Inflammatory macrophage (primary cell): ENCODE data around the gene SORCS2.
"Not testable (repeated sequence)": the region's sequence is repeated elsewhere in the genome, so short reads cannot be mapped to it uniquely, and the experiment has no call there.

ENCODE experiments used
- DNase-seq, 2 donors: peaks; one replicate each; pipeline ENCODE4 v3.0.0-alpha.2; 2020 to 2022

The SORCS2 gene

GRCh38 chr4:7432531-7433375 lies 240.4 kb downstream of the SORCS2 start:
- DNase-seq = no peak

GRCh38 chr4:7433376-7434140 lies 241.2 kb downstream of the SORCS2 start:
- DNase-seq = no peak

- no peak for DNase-seq
These were observed 241.9 kb downstream of the SORCS2 start for GRCh38 chr4:7434141-7434765.

- no peak for DNase-seq
These were observed 242.4 kb downstream of the SORCS2 start, which contains the start of gene PSAPL1 for GRCh38 chr4:7434766-7435150. PSAPL1 (minus strand) TSS chr4:7434930; CDS start chr4:7434879, 51 bp downstream.

- DNase-seq = peak; percentile 5 to 50
These were observed 243.2 kb downstream of the SORCS2 start for GRCh38 chr4:7435471-7436061.

- DNase-seq = no peak
These were observed 243.9 kb downstream of the SORCS2 start for GRCh38 chr4:7436256-7436655.

- no peak for DNase-seq
These were observed 247.4 kb downstream of the SORCS2 start for GRCh38 chr4:7439699-7440098.

- no peak for DNase-seq
These were observed 248.9 kb downstream of the SORCS2 start for GRCh38 chr4:7441201-7441600.

GRCh38 chr4:7442574-7443162 lies 250.3 kb downstream of the SORCS2 start:
- DNase-seq = no peak

- no peak for DNase-seq
These were observed 252.0 kb downstream of the SORCS2 start for GRCh38 chr4:7444314-7444713.

- no peak for DNase-seq
These were observed 252.4 kb downstream of the SORCS2 start for GRCh38 chr4:7444731-7445130.

GRCh38 chr4:7447236-7447635 lies 254.9 kb downstream of the SORCS2 start:
- DNase-seq = no peak

- no peak for DNase-seq
These were observed 255.7 kb downstream of the SORCS2 start for GRCh38 chr4:7448036-7448435.

- no peak for DNase-seq
These were observed 258.6 kb downstream of the SORCS2 start for GRCh38 chr4:7450775-7451433.

- no peak for DNase-seq
These were observed 259.1 kb downstream of the SORCS2 start for GRCh38 chr4:7451434-7451789.

- DNase-seq = no peak
These were observed 259.5 kb downstream of the SORCS2 start for GRCh38 chr4:7451800-7452199.

GRCh38 chr4:7452802-7453201 lies 260.5 kb downstream of the SORCS2 start:
- DNase-seq = not testable (repeated sequence)

- no peak for DNase-seq
These were observed 265.1 kb downstream of the SORCS2 start for GRCh38 chr4:7457201-7458065.

- DNase-seq = no peak
These were observed 265.7 kb downstream of the SORCS2 start for GRCh38 chr4:7458066-7458425.

GRCh38 chr4:7458477-7458876 lies 266.1 kb downstream of the SORCS2 start:
- no peak for DNase-seq

- DNase-seq = no peak
These were observed 267.1 kb downstream of the SORCS2 start for GRCh38 chr4:7459471-7459870.
